Endodermal cell (in vitro differentiated cells): ENCODE measurements around the gene CELF2. TPM values are rescaled to one million over a fixed set of nuclear protein-coding genes. Genes with fewer than 3 reads are reported as not detected.

ENCODE experiments used
- DNase-seq: peaks from one replicate; pipeline ENCODE4 v3.0.0-alpha.2; 2017
- H3K27ac ChIP-seq: 2 replicates; pipeline ENCODE4 v1.5.1; 2013; ENCODE audit warnings: mild to moderate bottlenecking, low read depth, low read length, moderate library complexity
- H3K27me3 ChIP-seq: 2 replicates; pipeline ENCODE4 v1.6.1; 2013; ENCODE audit warnings: mild to moderate bottlenecking, low read length, moderate library complexity; ENCODE audit not compliant: insufficient read depth, control insufficient read depth, poor library complexity, severe bottlenecking
- H3K36me3 ChIP-seq: 2 replicates; pipeline ENCODE4 v1.7.0; 2013; ENCODE audit warnings: mild to moderate bottlenecking, low read length, moderate library complexity; ENCODE audit not compliant: control insufficient read depth, insufficient read depth
- H3K4me1 ChIP-seq: one replicate; pipeline ENCODE4 v1.7.0; 2013; ENCODE audit warnings: low read length; ENCODE audit not compliant: control insufficient read depth, insufficient read depth
- H3K4me3 ChIP-seq: 2 replicates; pipeline ENCODE4 v1.5.1; 2013; ENCODE audit warnings: mild to moderate bottlenecking, low read length, moderate library complexity
- H3K9ac ChIP-seq: 2 replicates; pipeline ENCODE4 v1.6.1; 2013; ENCODE audit warnings: mild to moderate bottlenecking, low read length, moderate library complexity; ENCODE audit not compliant: poor library complexity, severe bottlenecking; ENCODE audit errors: extremely low read depth
- H3K9me3 ChIP-seq: 2 replicates; pipeline ENCODE4 v1.6.1; 2013; ENCODE audit warnings: mild to moderate bottlenecking, low read length, moderate library complexity; ENCODE audit not compliant: control insufficient read depth
- H3K27ac Mint-ChIP-seq: 2 replicates; pipeline ENCODE4 v1.8.0; 2020; ENCODE audit warnings: mixed read lengths
- H3K27me3 Mint-ChIP-seq: 2 replicates; pipeline ENCODE4 v1.8.0; 2021; ENCODE audit warnings: mild to moderate bottlenecking, mixed read lengths; ENCODE audit not compliant: insufficient read depth
- H3K36me3 Mint-ChIP-seq: 2 replicates; pipeline ENCODE4 v1.8.0; 2020; ENCODE audit warnings: low read depth, mixed read lengths
- H3K4me1 Mint-ChIP-seq: 2 replicates; pipeline ENCODE4 v1.8.0; 2020; ENCODE audit warnings: mixed read lengths
- H3K4me3 Mint-ChIP-seq: 2 replicates; pipeline ENCODE4 v1.8.0; 2020; ENCODE audit warnings: mild to moderate bottlenecking, moderate library complexity, mixed read lengths
- H3K9me3 Mint-ChIP-seq: 2 replicates; pipeline ENCODE4 v1.8.0; 2020; ENCODE audit warnings: mild to moderate bottlenecking, mixed read lengths
- CTCF ChIP-seq: fragments of 200-600 bp; sonication (generic); conservative IDR thresholded peaks from 2 replicates; pipeline ENCODE4 v1.5.0; 2021; ENCODE audit warnings: antibody characterized with exemption, mild to moderate bottlenecking
- WGBS, 2 experiments: methylation state at CpG; one replicate each; pipeline versions ENCODE4 v1.1.5 to v1.1.7; 2013; ENCODE audit warnings: missing lambda C conversion rate in 2 of 2, mixed read lengths in 1 of 2; ENCODE audit not compliant: insufficient coverage in 1 of 2, insufficient read length in 1 of 2; 5-methylcytosine and 5-hydroxymethylcytosine counted together
- total RNA-seq, 2 donors: library from RNA; stranded (reverse); fragmentation: NEBNext Ultra II Directional in 1 of 2; extraction: Animal tissue kit (Norgen Biotek cat#: 25700) in 1 of 2; gene quantifications; 2 replicates in 1 of 2; 3 replicates in 1 of 2; pipeline ENCODE4 v1.2.1, GENCODE V29; 2021

CELF2 gene
- total RNA-seq, 2 donors from 2014 or later: 79.9 to 96.1 TPM

- Histone ChIP-seq H3K27ac (no peak overlapping the region), H3K9me3 (no peaks in the 10 kb centered on the region), H3K4me1 (no peaks in the 10 kb centered on the region), H3K4me3 (no peak overlapping the region), H3K9ac (no peak overlapping the region), H3K27me3 (no peaks in the 10 kb centered on the region), H3K36me3 (peaks cover 86% of the 10 kb centered on the region)
- DNase-seq: no peak
- H3K4me1 Mint-ChIP-seq: peaks cover 7% of the 10 kb centered on the region
- no peak for TF ChIP-seq CTCF
- no peak overlapping the region for H3K4me3 Mint-ChIP-seq
- no peaks in the 10 kb centered on the region for H3K9me3 Mint-ChIP-seq
- no peak overlapping the region for H3K27ac Mint-ChIP-seq
- peaks cover 87% of the 10 kb centered on the region for H3K36me3 Mint-ChIP-seq
- H3K27me3 Mint-ChIP-seq: no peaks in the 10 kb centered on the region
- 93 to 94% methylated on average over 8 to 10 of the region's 10 CpGs for WGBS, 2 experiments
Observed at GRCh38 chr10:11276449-11276990, 258.8 kb downstream of the CELF2 start.

- no peaks in the 10 kb centered on the region for H3K9me3 Mint-ChIP-seq
- H3K27me3 Mint-ChIP-seq: no peaks in the 10 kb centered on the region
- no peak overlapping the region for H3K4me3 ChIP-seq
- no peak for DNase-seq
- no peaks in the 10 kb centered on the region for H3K27me3 ChIP-seq
- H3K4me3 Mint-ChIP-seq: no peak overlapping the region
- H3K9me3 ChIP-seq: no peaks in the 10 kb centered on the region
- H3K4me1 Mint-ChIP-seq: peaks cover 16% of the 10 kb centered on the region
- H3K27ac ChIP-seq: no peak overlapping the region
- no peak overlapping the region for H3K27ac Mint-ChIP-seq
- 95 to 100% methylated on average over 5 to 7 of the region's 7 CpGs for WGBS, 2 experiments
- no peak overlapping the region for H3K9ac ChIP-seq
- H3K36me3 Mint-ChIP-seq: peaks cover 64% of the 10 kb centered on the region
- H3K4me1 ChIP-seq: peaks cover 7% of the 10 kb centered on the region
- no peak for TF ChIP-seq CTCF
- H3K36me3 ChIP-seq: peaks cover 74% of the 10 kb centered on the region
Observed at GRCh38 chr10:11279314-11279713, 261.6 kb downstream of the CELF2 start.

- WGBS, 2 experiments: 95 to 98% methylated on average over 21 to 25 of the region's 25 CpGs
- Histone ChIP-seq H3K4me1 (peaks cover 7% of the 10 kb centered on the region), H3K4me3 (no peak overlapping the region), H3K9me3 (no peaks in the 10 kb centered on the region), H3K9ac (no peak overlapping the region), H3K27ac (no peak overlapping the region), H3K36me3 (peaks cover 73% of the 10 kb centered on the region), H3K27me3 (no peaks in the 10 kb centered on the region)
- H3K4me3 Mint-ChIP-seq: no peak overlapping the region
- DNase-seq: no peak
- peaks cover 16% of the 10 kb centered on the region for H3K4me1 Mint-ChIP-seq
- H3K36me3 Mint-ChIP-seq: peaks cover 55% of the 10 kb centered on the region
- no peak for TF ChIP-seq CTCF
- no peak overlapping the region for H3K27ac Mint-ChIP-seq
- H3K27me3 Mint-ChIP-seq: no peaks in the 10 kb centered on the region
- H3K9me3 Mint-ChIP-seq: no peaks in the 10 kb centered on the region
Observed at GRCh38 chr10:11280187-11280932, 262.7 kb downstream of the CELF2 start.
